Occipital lobe (tissue), 2 donors: ENCODE results near the gene MACF1. TPM values are rescaled to one million over a fixed set of nuclear protein-coding genes. Genes with fewer than 3 reads are reported as not detected.

Experiments
- DNase-seq: peaks from one replicate; lab custom pipeline; 2025; lab: John Stamatoyannopoulos, UW
- total RNA-seq: library from RNA; depleted of rRNA; stranded (reverse); fragments of >200 nt; gene quantifications from one replicate; pipeline ENCODE4 v1.2.3, GENCODE V29; 2014

MACF1 gene
- total RNA-seq, 1 donor from 2014 or later: 341 TPM

DNA sequence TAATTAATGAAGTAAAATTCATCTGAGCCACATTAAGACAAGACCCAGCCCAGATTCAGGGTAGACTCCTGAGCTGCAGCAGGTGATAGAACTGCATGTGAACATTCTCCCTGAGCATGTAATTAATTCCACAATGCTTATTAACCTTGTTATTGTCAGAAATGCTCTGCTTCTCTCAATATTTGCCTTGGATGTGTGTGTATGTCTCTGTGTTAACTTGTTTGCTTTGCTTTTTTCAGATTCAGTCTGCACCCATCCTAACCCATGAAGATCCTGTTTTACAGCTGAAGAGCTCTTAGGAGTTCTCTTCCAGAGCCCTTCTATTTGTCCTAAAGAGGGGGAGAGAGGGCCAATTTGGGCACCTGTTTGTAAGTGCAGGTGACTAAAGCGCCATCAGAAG is 143.8 kb downstream of the MACF1 start:
- no peak for DNase-seq

GRCh38 chr1:39352881-39353280 is 148.4 kb downstream of the MACF1 start:
- no peak for DNase-seq

DNA sequence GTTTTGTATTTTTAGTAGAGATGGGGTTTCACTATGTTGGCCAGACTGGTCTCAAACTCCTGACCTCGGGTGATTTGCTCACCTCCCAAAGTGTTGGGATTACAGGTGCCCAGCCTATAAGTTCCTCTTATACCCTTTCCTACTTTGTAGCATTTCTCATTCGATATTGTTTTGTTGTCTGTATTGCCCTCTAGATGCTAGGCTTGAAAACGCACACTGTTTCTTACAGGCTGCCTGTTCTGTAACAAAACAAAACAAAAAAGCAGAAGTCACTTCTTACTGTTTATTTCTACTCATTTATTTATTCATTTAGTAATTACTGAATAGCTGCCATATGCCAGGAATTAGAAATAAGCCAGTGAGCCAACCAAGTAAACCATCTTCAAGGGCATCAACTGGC is 150.1 kb downstream of the MACF1 start:
- no peak for DNase-seq

GRCh38 chr1:39358491-39358890 is 154.0 kb downstream of the MACF1 start:
- no peak for DNase-seq

DNA sequence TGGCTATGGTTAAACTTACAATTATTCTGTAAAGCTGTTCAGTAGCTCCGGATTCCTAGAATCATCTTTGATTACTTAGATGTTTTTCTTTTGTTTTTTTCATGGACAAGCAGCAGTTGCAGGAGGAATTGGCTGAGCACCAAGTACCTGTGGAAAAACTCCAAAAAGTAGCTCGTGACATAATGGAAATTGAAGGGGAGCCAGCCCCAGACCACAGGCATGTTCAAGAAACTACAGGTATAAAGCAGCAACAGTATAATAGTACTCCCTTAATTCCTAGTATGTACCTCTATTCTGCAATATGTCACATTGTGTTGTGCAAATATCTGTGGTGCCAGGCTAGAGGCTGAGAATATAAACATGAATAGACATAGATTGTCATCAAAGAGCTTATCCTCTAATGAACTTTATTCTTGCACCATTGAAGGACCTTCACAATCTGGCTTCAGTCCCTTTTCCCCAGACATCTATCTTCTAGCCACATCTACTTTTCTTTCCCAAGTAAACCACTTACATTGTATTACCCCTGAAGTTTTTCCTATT is 154.6 kb downstream of the MACF1 start:
- DNase-seq: no peak

DNA sequence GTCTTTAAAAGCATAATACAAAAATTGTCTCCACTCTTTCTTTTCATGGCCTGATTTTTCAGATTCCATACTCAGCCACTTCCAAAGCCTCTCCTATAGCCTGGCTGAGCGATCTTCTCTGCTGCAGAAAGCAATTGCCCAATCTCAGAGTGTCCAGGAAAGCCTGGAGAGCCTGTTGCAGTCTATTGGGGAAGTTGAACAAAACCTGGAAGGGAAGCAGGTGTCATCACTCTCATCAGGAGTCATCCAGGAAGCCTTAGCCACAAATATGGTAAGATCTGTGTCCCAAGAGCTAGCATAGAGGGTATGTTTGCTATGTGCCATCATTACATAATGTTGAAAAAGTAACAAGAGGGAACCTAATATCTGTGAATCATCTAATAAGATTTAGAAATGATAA is 156.2 kb downstream of the MACF1 start:
- no peak for DNase-seq

DNA sequence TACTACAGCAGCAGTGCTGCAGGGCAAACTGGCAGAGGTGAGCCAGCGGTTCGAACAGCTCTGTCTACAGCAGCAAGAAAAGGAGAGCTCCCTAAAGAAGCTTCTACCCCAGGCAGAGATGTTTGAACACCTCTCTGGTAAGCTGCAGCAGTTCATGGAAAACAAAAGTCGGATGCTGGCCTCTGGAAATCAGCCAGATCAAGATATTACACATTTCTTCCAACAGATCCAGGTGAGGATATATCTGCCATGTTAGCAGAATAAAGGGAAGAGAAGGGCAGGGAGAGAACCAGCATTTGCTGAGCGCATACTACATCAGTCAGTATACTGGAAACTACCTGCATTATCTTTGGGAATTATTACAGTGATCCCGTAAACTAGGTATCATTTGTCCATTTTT is 157.0 kb downstream of the MACF1 start:
- DNase-seq: no peak

- DNase-seq: no peak
Measured at GRCh38 chr1:39363267-39363666, 158.8 kb downstream of the MACF1 start.

DNA sequence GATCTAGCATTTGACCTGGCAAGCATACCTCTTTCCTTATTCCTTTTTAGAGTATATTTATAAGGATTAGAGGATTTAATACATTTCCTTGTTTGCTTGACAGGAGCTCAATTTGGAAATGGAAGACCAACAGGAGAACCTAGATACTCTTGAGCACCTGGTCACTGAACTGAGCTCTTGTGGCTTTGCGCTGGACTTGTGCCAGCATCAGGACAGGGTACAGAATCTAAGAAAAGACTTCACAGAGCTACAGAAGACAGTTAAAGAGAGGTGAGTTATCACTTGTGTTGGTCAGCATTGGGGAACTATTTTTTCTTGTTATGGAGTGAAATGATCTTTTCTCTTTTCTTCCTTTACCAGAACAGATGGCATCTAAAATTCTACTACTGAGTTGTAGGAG is 163.6 kb downstream of the MACF1 start:
- DNase-seq: no peak

- no peak for DNase-seq
Measured at GRCh38 chr1:39369565-39369964, 165.1 kb downstream of the MACF1 start.

DNA sequence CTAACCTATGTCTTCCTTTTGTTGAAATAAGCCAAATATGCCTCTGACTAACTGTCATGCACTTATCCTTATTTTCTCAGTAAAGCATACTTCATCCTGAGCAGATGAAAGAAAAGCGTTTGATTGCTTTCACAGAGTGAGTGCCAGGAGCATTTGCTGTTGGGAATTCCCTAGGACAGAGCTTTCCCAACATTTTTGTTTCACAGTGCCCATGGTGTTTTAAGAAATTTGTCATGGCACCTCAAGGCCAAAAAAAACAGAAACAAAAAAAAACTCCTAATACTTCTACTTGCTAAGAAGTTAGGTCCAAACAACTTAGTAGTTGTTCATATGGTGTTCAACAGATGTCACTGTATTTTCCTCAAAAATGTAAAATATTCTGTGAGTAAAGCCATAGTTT is 166.1 kb downstream of the MACF1 start:
- DNase-seq: no peak

GRCh38 chr1:39372105-39372504 is 167.6 kb downstream of the MACF1 start:
- no peak for DNase-seq

DNA sequence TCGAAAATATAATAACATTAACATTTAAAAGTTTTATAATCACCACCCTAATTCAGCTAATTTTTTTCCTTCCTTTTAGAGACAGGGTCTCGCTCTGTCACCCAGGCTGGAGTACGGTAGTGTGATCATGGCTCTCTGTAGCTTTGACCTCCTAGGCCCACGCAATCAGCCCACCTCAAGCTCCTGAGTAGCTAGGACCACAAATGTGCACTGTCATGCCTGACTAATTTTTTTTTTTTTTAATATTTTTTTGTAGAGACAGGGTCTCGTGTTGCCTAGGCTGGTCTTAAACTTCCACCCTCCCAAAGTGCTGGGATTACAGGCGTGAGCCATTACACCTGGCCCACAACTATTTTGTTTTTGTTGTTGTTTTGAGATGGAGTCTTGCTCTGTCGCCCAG is 172.2 kb downstream of the MACF1 start:
- DNase-seq: no peak

- DNase-seq: no peak
Measured at GRCh38 chr1:39378377-39378776, 173.9 kb downstream of the MACF1 start.

DNA sequence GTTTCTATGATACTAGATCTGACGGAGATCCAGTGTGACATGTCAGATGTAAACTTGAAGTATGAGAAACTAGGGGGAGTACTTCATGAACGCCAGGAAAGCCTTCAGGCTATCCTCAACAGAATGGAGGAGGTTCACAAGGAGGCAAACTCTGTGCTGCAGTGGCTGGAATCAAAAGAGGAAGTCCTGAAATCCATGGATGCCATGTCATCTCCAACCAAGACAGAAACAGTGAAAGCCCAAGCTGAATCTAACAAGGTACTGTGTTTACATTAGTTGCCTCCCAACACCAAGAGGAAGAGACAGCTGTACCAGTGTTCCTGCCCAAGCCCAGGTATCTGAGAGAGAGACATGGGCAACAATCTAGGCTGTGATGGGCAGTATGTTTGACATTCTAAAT is 174.7 kb downstream of the MACF1 start:
- DNase-seq: no peak

DNA sequence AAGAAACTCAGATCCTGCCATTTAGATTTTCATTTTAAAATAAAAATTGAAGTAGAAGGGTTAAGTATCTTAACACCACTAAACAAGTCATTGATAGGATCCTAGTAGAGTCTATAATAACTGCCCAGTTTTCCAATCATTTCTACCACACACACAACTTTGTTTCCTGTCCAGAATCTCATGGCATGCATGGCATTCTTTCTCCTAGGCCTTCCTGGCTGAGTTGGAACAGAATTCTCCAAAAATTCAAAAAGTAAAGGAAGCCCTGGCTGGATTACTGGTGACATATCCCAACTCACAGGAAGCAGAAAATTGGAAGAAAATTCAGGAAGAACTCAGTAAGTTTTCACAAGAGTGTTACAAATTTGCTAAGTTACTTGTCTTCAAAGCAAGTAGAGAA is 175.5 kb downstream of the MACF1 start:
- no peak for DNase-seq

DNA sequence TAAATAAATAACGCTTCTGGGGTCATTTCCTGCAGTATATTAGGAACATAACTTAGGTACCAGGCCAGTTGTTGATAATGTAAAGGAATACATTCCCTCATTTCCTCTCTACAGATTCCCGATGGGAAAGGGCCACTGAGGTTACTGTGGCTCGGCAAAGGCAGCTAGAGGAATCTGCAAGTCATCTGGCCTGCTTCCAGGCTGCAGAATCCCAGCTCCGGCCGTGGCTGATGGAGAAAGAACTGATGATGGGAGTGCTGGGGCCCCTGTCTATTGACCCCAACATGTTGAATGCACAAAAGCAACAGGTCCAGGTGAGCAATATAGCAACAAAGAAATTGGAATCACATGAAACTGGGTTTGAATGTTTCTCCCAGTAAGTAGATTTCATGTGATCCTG is 177.3 kb downstream of the MACF1 start:
- no peak for DNase-seq

GRCh38 chr1:39384305-39384704 is 179.8 kb downstream of the MACF1 start:
- DNase-seq: no peak

DNA sequence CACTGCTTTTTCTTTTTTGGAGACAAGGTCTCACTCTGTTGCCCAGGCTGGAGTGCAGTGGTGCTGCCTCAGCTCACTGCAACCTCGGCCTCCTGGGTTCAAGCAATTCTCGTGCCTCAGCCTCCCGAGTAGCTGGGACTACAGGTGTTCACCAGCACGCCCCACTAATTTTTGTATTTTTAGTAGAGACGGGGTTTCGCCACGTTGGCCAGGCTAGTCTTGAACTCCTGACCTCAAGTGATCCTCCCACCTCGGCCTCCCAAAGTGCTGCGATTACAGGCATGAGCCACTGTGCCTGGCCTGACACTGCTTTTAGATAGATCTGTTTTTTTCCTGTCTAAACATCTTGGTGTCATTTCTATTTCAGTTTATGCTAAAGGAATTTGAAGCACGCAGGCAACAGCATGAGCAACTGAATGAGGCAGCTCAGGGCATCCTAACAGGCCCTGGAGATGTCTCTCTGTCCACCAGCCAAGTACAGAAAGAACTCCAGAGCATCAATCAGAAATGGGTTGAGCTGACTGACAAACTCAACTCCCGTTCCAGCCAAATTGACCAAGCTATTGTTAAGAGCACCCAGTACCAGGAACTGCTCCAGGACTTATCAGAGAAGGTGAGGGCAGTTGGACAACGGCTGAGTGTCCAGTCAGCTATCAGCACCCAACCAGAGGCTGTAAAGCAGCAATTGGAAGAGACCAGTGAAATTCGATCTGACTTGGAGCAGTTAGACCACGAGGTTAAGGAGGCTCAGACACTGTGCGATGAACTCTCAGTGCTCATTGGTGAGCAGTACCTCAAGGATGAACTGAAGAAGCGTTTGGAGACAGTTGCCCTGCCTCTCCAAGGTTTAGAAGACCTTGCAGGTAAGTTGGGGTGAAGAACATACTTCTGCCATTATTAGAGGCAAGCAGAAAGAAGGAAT is 180.8 kb downstream of the MACF1 start:
- DNase-seq: no peak

DNA sequence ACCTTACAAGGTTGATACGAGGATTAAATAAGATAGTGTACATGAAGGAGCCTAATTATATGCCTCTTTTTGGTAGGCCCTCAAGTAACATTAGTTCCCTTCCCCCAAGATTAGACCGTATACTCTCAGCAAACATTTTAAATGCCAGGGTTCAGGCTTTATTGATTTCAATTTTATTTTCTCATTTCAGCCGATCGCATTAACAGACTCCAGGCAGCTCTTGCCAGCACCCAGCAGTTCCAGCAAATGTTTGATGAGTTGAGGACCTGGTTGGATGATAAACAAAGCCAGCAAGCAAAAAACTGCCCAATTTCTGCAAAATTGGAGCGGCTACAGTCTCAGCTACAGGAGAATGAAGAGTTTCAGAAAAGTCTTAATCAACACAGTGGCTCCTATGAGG is 182.5 kb downstream of the MACF1 start:
- DNase-seq: no peak

DNA sequence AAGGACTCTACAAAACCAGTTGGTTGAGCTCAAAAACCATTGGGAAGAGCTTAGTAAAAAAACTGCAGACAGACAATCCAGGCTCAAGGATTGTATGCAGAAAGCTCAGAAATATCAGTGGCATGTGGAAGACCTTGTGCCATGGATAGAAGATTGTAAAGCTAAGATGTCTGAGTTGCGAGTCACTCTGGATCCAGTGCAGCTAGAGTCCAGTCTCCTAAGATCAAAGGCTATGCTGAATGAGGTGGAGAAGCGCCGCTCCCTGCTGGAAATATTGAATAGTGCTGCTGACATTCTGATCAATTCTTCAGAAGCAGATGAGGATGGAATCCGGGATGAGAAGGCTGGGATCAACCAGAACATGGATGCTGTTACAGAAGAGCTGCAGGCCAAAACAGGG is 183.0 kb downstream of the MACF1 start:
- no peak for DNase-seq

DNA sequence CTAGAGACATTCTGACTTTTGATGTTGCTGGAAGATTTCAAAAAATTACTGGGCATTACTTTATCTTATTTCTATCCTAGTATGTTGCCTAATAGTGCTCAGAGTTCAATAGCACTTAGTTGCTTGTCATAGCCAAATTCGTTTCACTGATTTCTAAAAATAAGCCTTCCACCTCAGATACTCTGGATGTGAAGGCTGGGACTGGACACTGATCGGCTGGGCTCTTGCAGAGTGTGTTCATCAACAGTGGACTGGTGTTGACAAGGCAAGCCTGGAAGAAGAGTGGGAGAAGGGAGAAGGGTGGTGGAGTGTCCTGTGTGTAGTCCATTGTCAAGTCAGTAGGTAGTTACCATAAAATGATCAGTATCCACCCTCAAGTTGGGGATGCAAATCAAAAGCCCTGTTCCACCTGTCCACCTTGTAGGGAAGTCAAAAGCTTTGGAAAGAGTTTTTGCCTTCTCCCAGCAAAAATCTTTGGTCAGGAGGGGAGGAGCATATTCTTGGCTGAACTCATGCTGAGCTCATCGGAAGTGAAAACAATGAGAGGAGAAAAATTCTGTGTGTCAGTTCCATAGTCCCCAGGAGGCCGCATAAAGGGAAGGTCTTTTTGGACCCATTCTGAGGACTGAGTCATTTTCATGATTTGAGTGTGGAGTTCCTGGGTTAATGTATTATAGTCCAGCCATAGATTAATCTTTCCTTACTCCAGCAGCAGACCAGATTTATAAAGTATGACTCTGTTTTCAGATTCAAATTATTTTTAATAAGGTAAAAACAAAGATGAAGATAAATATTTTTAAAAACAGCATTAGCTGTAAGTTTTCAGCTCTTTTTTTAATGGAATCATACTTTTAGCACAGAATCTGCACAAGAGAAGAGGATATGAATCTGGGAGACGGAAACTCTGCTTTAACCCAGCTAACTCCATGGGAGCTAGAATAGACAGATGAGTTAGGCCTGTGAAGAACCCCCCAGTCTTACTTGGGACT is 187.5 kb downstream of the MACF1 start:
- DNase-seq: no peak
